Measurements from ENCODE around the gene MNDA.

GRCh38 chr1:158799689-158800088 is 31.5 kb upstream of the MNDA start:
- no peak for TF ChIP-seq EZH2 (IDR thresholded peaks at IDR 0.05; ENCODE audit: borderline replicate concordance, low read depth, low read length, severe bottlenecking)
- TF ChIP-seq, protein P1, sequence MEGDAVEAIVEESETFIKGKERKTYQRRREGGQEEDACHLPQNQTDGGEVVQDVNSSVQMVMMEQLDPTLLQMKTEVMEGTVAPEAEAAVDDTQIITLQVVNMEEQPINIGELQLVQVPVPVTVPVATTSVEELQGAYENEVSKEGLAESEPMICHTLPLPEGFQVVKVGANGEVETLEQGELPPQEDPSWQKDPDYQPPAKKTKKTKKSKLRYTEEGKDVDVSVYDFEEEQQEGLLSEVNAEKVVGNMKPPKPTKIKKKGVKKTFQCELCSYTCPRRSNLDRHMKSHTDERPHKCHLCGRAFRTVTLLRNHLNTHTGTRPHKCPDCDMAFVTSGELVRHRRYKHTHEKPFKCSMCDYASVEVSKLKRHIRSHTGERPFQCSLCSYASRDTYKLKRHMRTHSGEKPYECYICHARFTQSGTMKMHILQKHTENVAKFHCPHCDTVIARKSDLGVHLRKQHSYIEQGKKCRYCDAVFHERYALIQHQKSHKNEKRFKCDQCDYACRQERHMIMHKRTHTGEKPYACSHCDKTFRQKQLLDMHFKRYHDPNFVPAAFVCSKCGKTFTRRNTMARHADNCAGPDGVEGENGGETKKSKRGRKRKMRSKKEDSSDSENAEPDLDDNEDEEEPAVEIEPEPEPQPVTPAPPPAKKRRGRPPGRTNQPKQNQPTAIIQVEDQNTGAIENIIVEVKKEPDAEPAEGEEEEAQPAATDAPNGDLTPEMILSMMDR (IDR thresholded peaks at IDR 0.05; ENCODE audit: borderline replicate concordance, extremely low read depth, low read length, poor library complexity, severe bottlenecking): no peak
